ENCODE data around the gene SNED1. TPM values are rescaled to one million over a fixed set of nuclear protein-coding genes. Genes with fewer than 3 reads are reported as not detected.

The SNED1 gene
- polyA plus RNA-seq, 4 donors = 0.45 to 6.0 (median 3.4) TPM

DNA sequence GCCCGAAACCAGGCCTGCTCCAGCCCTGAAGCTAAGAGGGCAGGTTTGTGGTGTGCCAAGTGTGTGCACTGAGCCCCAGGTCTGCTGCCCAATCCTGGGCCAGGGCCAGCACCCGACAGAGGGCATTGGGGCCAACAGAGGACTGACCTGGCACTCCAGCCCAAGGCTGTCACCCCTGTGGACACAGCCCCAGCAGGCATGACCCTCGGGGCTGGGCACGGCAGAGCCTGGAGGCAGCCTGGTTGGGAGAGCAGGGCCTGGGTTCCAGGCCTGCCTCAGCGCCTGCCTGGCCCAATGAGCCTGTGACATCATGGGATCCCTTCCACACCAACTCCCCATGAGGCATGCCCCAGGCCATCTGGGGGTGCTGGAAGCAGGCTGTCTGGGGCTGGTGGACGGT lies 10.8 kb upstream of the SNED1 start:
- Histone ChIP-seq H3K4me1 (ENCODE audit: control insufficient read depth in 3 of 3, insufficient read depth in 2 of 3, low read depth in 1 of 3, low read length in 2 of 3) (peaks cover 0 to 15% (median 0%) of the 10 kb centered on the region in 3 donors), H3K36me3 (ENCODE audit: control insufficient read depth in 3 of 3, insufficient read depth in 2 of 3, low read depth in 1 of 3, low read length in 3 of 3) (no peaks in the 10 kb centered on the region), H3K27ac (ENCODE audit: low read depth in 1 of 3, low read length in 2 of 3) (no peak overlapping the region), H3K9me3 (ENCODE audit: control insufficient read depth in 2 of 2, insufficient read depth in 1 of 2, low read depth in 1 of 2, low read length in 1 of 2) (peaks cover 0 to 16% of the 10 kb centered on the region in 2 donors), H3K27me3 (ENCODE audit: control insufficient read depth in 3 of 3, insufficient read depth in 3 of 3, low read length in 3 of 3) (peaks cover 2 to 10% (median 2%) of the 10 kb centered on the region in 3 donors), H3K4me3 (ENCODE audit: low read depth in 1 of 3, low read length in 3 of 3) (no peak overlapping the region)
- WGBS, 3 donors = 76 to 85% (median 78%) methylated on average over 6 of the region's 6 CpGs
- FAIRE-seq (no peak), DNase-seq (no peak)

GRCh38 chr2:240988146-240988545 lies 10.3 kb upstream of the SNED1 start:
- DNase-seq (no peak), FAIRE-seq (no peak)
- Histone ChIP-seq H3K36me3 (ENCODE audit: control insufficient read depth in 3 of 3, insufficient read depth in 2 of 3, low read depth in 1 of 3, low read length in 3 of 3) (no peaks in the 10 kb centered on the region), H3K9me3 (ENCODE audit: control insufficient read depth in 2 of 2, insufficient read depth in 1 of 2, low read depth in 1 of 2, low read length in 1 of 2) (peaks cover 0 to 16% of the 10 kb centered on the region in 2 donors), H3K27ac (ENCODE audit: low read depth in 1 of 3, low read length in 2 of 3) (no peak overlapping the region), H3K27me3 (ENCODE audit: control insufficient read depth in 3 of 3, insufficient read depth in 3 of 3, low read length in 3 of 3) (peaks cover 0 to 5% (median 2%) of the 10 kb centered on the region in 3 donors), H3K4me1 (ENCODE audit: control insufficient read depth in 3 of 3, insufficient read depth in 2 of 3, low read depth in 1 of 3, low read length in 2 of 3) (peaks cover 0 to 15% (median 0%) of the 10 kb centered on the region in 3 donors), H3K4me3 (ENCODE audit: low read depth in 1 of 3, low read length in 3 of 3) (no peak overlapping the region)
- 76 to 93% (median 89%) methylated on average over 3 of the region's 3 CpGs for WGBS, 3 donors

- FAIRE-seq = no peak
- 82 to 90% (median 86%) methylated on average over 6 of the region's 6 CpGs for WGBS, 3 donors
- Histone ChIP-seq H3K9me3 (ENCODE audit: control insufficient read depth in 2 of 2, insufficient read depth in 1 of 2, low read depth in 1 of 2, low read length in 1 of 2) (peaks cover 0 to 16% of the 10 kb centered on the region in 2 donors), H3K4me1 (ENCODE audit: control insufficient read depth in 3 of 3, insufficient read depth in 2 of 3, low read depth in 1 of 3, low read length in 2 of 3) (peaks cover 0 to 15% (median 0%) of the 10 kb centered on the region in 3 donors), H3K4me3 (ENCODE audit: low read depth in 1 of 3, low read length in 3 of 3) (no peak overlapping the region), H3K36me3 (ENCODE audit: control insufficient read depth in 3 of 3, insufficient read depth in 2 of 3, low read depth in 1 of 3, low read length in 3 of 3) (no peaks in the 10 kb centered on the region), H3K27ac (ENCODE audit: low read depth in 1 of 3, low read length in 2 of 3) (no peak overlapping the region), H3K27me3 (ENCODE audit: control insufficient read depth in 3 of 3, insufficient read depth in 3 of 3, low read length in 3 of 3) (peaks cover 0 to 2% (median 2%) of the 10 kb centered on the region in 3 donors)
- no peak for DNase-seq
These were observed 9.7 kb upstream of the SNED1 start for GRCh38 chr2:240988571-240989271.

- Histone ChIP-seq H3K27ac (ENCODE audit: low read depth in 1 of 3, low read length in 2 of 3) (no peak overlapping the region), H3K36me3 (ENCODE audit: control insufficient read depth in 3 of 3, insufficient read depth in 2 of 3, low read depth in 1 of 3, low read length in 3 of 3) (no peaks in the 10 kb centered on the region), H3K4me3 (ENCODE audit: low read depth in 1 of 3, low read length in 3 of 3) (no peak overlapping the region), H3K4me1 (ENCODE audit: control insufficient read depth in 3 of 3, insufficient read depth in 2 of 3, low read depth in 1 of 3, low read length in 2 of 3) (peaks cover 0 to 15% (median 0%) of the 10 kb centered on the region in 3 donors), H3K9me3 (ENCODE audit: control insufficient read depth in 2 of 2, insufficient read depth in 1 of 2, low read depth in 1 of 2, low read length in 1 of 2) (peaks cover 0 to 16% of the 10 kb centered on the region in 2 donors), H3K27me3 (ENCODE audit: control insufficient read depth in 3 of 3, insufficient read depth in 3 of 3, low read length in 3 of 3) (peaks cover 0 to 2% (median 0%) of the 10 kb centered on the region in 3 donors)
- DNase-seq (peak; percentile 46 to 48), FAIRE-seq (no peak)
- WGBS, 3 donors = 61 to 76% (median 64%) methylated on average over 17 of the region's 17 CpGs
These were observed 8.8 kb upstream of the SNED1 start for GRCh38 chr2:240989451-240990265.

DNA sequence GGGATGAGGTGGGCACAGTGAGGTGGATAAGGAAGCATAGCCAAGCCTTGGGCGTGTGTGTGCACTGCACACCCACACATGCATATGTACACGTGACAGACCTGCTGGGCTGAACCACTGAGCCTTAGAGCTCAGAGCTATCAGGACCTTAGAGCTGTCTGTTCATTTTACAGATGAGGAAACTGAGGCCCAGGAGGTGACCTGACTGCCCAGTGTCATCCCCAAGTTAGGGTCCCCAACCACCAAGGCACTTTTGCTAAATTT lies 8.2 kb upstream of the SNED1 start:
- 36 to 64% (median 48%) methylated on average over 2 of the region's 2 CpGs for WGBS, 3 donors
- H3K4me1 ChIP-seq (ENCODE audit: control insufficient read depth in 3 of 3, insufficient read depth in 2 of 3, low read depth in 1 of 3, low read length in 2 of 3) = peaks cover 0 to 15% (median 0%) of the 10 kb centered on the region in 3 donors

GRCh38 chr2:240990726-240991377 lies 7.6 kb upstream of the SNED1 start:
- H3K4me1 ChIP-seq (ENCODE audit: control insufficient read depth in 3 of 3, insufficient read depth in 2 of 3, low read depth in 1 of 3, low read length in 2 of 3) = peaks cover 0 to 15% (median 0%) of the 10 kb centered on the region in 3 donors
- no peak for FAIRE-seq
- peaks cover 0 to 16% of the 10 kb centered on the region in 2 donors for H3K9me3 ChIP-seq (ENCODE audit: control insufficient read depth in 2 of 2, insufficient read depth in 1 of 2, low read depth in 1 of 2, low read length in 1 of 2)
- 89 to 93% (median 91%) methylated on average over 13 of the region's 13 CpGs for WGBS, 3 donors
- H3K27ac ChIP-seq (ENCODE audit: low read depth in 1 of 3, low read length in 2 of 3) = peak overlapping the region in 2 of 3 donors; percentile 33 to 82
- DNase-seq = no peak
- H3K36me3 ChIP-seq (ENCODE audit: control insufficient read depth in 3 of 3, insufficient read depth in 2 of 3, low read depth in 1 of 3, low read length in 3 of 3) = no peaks in the 10 kb centered on the region
- peaks cover 0 to 2% (median 0%) of the 10 kb centered on the region in 3 donors for H3K27me3 ChIP-seq (ENCODE audit: control insufficient read depth in 3 of 3, insufficient read depth in 3 of 3, low read length in 3 of 3)
- H3K4me3 ChIP-seq (ENCODE audit: low read depth in 1 of 3, low read length in 3 of 3) = no peak overlapping the region

More for the DNA sequence above, 8.2 kb upstream of the SNED1 start:
- no peaks in the 10 kb centered on the region for H3K36me3 ChIP-seq (ENCODE audit: control insufficient read depth in 3 of 3, insufficient read depth in 2 of 3, low read depth in 1 of 3, low read length in 3 of 3)
- no peak for FAIRE-seq
- H3K9me3 ChIP-seq (ENCODE audit: control insufficient read depth in 2 of 2, insufficient read depth in 1 of 2, low read depth in 1 of 2, low read length in 1 of 2) = peaks cover 0 to 16% of the 10 kb centered on the region in 2 donors
- no peak overlapping the region for H3K4me3 ChIP-seq (ENCODE audit: low read depth in 1 of 3, low read length in 3 of 3)
- no peak for DNase-seq
- H3K27me3 ChIP-seq (ENCODE audit: control insufficient read depth in 3 of 3, insufficient read depth in 3 of 3, low read length in 3 of 3) = peaks cover 0 to 2% (median 0%) of the 10 kb centered on the region in 3 donors
- no peak overlapping the region for H3K27ac ChIP-seq (ENCODE audit: low read depth in 1 of 3, low read length in 2 of 3)

- WGBS, 3 donors = 41 to 54% (median 44%) methylated on average over 32 to 33 of the region's 33 CpGs
- H3K27me3 ChIP-seq (ENCODE audit: control insufficient read depth in 3 of 3, insufficient read depth in 3 of 3, low read length in 3 of 3) = peaks cover 0 to 2% (median 0%) of the 10 kb centered on the region in 3 donors
- peak; percentile 31 to 42 for DNase-seq
- H3K36me3 ChIP-seq (ENCODE audit: control insufficient read depth in 3 of 3, insufficient read depth in 2 of 3, low read depth in 1 of 3, low read length in 3 of 3) = no peaks in the 10 kb centered on the region
- H3K9me3 ChIP-seq (ENCODE audit: control insufficient read depth in 2 of 2, insufficient read depth in 1 of 2, low read depth in 1 of 2, low read length in 1 of 2) = peaks cover 0 to 16% of the 10 kb centered on the region in 2 donors
- peak overlapping the region; percentile 33 to 82 (median 33) for H3K27ac ChIP-seq (ENCODE audit: low read depth in 1 of 3, low read length in 2 of 3)
- peaks cover 0 to 13% (median 0%) of the 10 kb centered on the region in 3 donors for H3K4me1 ChIP-seq (ENCODE audit: control insufficient read depth in 3 of 3, insufficient read depth in 2 of 3, low read depth in 1 of 3, low read length in 2 of 3)
- no peak for FAIRE-seq
- no peak overlapping the region for H3K4me3 ChIP-seq (ENCODE audit: low read depth in 1 of 3, low read length in 3 of 3)
These were observed 6.8 kb upstream of the SNED1 start for GRCh38 chr2:240991378-240992263.
